Vagina (tissue), 2 donors: ENCODE data around the gene ETV5. TPM values are rescaled to one million over a fixed set of nuclear protein-coding genes. Genes with fewer than 3 reads are reported as not detected.
"Not testable (repeated sequence)": the region's sequence is repeated elsewhere in the genome, so short reads cannot be mapped to it uniquely, and the experiment has no call there.

Experiments used
- DNase-seq, 2 donors: peaks; one replicate each; pipeline ENCODE4 v3.0.0-alpha.2; 2017; ENCODE audit errors: extremely low spot score in 2 of 2
- H3K27ac ChIP-seq: fragments of 200-600 bp; sonication (generic); one replicate; pipeline ENCODE4 v1.5.1; 2019
- H3K27me3 ChIP-seq: fragments of 200-600 bp; sonication (generic); one replicate; pipeline ENCODE4 v1.5.1; 2019
- H3K36me3 ChIP-seq, 2 donors: fragments of 200-600 bp; sonication (generic); one replicate each; pipeline ENCODE4 v1.5.1; 2017 to 2019
- H3K4me1 ChIP-seq: fragments of 200-600 bp; sonication (generic); one replicate; pipeline ENCODE4 v1.5.1; 2019
- H3K4me3 ChIP-seq, 2 donors: fragments of 200-600 bp; sonication (generic); 1 replicate in 1 of 2; 2 replicates in 1 of 2; pipeline ENCODE4 v1.5.1; 2016 to 2019
- H3K9me3 ChIP-seq: fragments of 200-600 bp; sonication (generic); one replicate; pipeline ENCODE4 v1.5.1; 2019
- CTCF ChIP-seq, 3 experiments: fragments of 450-650 bp in 2 of 3; fragments of 200-600 bp in 1 of 3; sonication (generic) in 1 of 3; IDR thresholded peaks; one replicate each; pipeline ENCODE4 v1.5.1; 2017 to 2019; ENCODE audit warnings: antibody characterized with exemption in 3 of 3, mild to moderate bottlenecking in 2 of 3, moderate library complexity in 2 of 3
- POLR2A ChIP-seq, 2 donors: fragments of 450-650 bp; IDR thresholded peaks; one replicate each; pipeline ENCODE4 v1.6.1; 2017; ENCODE audit warnings: antibody characterized with exemption in 2 of 2, mild to moderate bottlenecking in 2 of 2, moderate library complexity in 2 of 2
- POLR2AphosphoS5 ChIP-seq, 2 donors: sonication (generic); formaldehyde crosslinking; IDR thresholded peaks; one replicate each; pipeline ENCODE4 v1.9.0; 2017; ENCODE audit warnings: antibody characterized with exemption in 2 of 2, mild to moderate bottlenecking in 2 of 2, low read depth in 1 of 2; ENCODE audit not compliant: insufficient read depth in 1 of 2
- intact Hi-C: fragments of 100-400 bp; cut with DNase I; formaldehyde crosslinking; loops from one replicate; pipeline ENCODE4 v1.15.1; 2023
- total RNA-seq: library from RNA; depleted of rRNA; stranded (reverse); fragments of >200 nt; gene quantifications from one replicate; pipeline ENCODE4 v1.2.3, GENCODE V29; 2016

The ETV5 gene
- total RNA-seq, 1 donor from 2014 or later = 18.4 TPM

GRCh38 chr3:186022931-186023330, 86.0 kb downstream of the ETV5 start:
- DNase-seq = no peak
- H3K4me1 ChIP-seq = peaks cover 7% of the 10 kb centered on the region
- TF ChIP-seq CTCF (IDR thresholded peaks at IDR 0.05) = no peak
- no peak for TF ChIP-seq POLR2AphosphoS5 (IDR thresholded peaks at IDR 0.05; ENCODE audit: insufficient read depth in 1 of 2, low read depth in 1 of 2)
- no peak for TF ChIP-seq POLR2A (IDR thresholded peaks at IDR 0.05)
- H3K36me3 ChIP-seq = no peaks in the 10 kb centered on the region
- no peaks in the 10 kb centered on the region for H3K27me3 ChIP-seq
- H3K27ac ChIP-seq = no peak overlapping the region
- no peaks in the 10 kb centered on the region for H3K9me3 ChIP-seq
- intact Hi-C loops = no loop called here
- H3K4me3 ChIP-seq = no peak overlapping the region

- TF ChIP-seq POLR2A (IDR thresholded peaks at IDR 0.05) (no peak), CTCF (IDR thresholded peaks at IDR 0.05) (no peak), POLR2AphosphoS5 (IDR thresholded peaks at IDR 0.05; ENCODE audit: insufficient read depth in 1 of 2, low read depth in 1 of 2) (no peak)
- Histone ChIP-seq H3K36me3 (no peaks in the 10 kb centered on the region), H3K4me3 (no peak overlapping the region), H3K9me3 (no peaks in the 10 kb centered on the region), H3K27ac (no peak overlapping the region), H3K27me3 (no peaks in the 10 kb centered on the region), H3K4me1 (peaks cover 7% of the 10 kb centered on the region)
- no peak for DNase-seq
- intact Hi-C loops = no loop called here
Measured at GRCh38 chr3:186021673-186022362, 87.1 kb downstream of the ETV5 start.

- H3K4me1 ChIP-seq, H3K27ac ChIP-seq, H3K9me3 ChIP-seq, DNase-seq, intact Hi-C loops, H3K27me3 ChIP-seq, H3K4me3 ChIP-seq, H3K36me3 ChIP-seq: not testable (repeated sequence)
Measured at GRCh38 chr3:186021250-186021649, 87.6 kb downstream of the ETV5 start.

GRCh38 chr3:186019288-186019687, 89.6 kb downstream of the ETV5 start:
- H3K4me3 ChIP-seq, H3K36me3 ChIP-seq, intact Hi-C loops, H3K9me3 ChIP-seq, H3K4me1 ChIP-seq, H3K27me3 ChIP-seq, H3K27ac ChIP-seq, DNase-seq: not testable (repeated sequence)

- Histone ChIP-seq H3K4me1 (no peaks in the 10 kb centered on the region), H3K4me3 (no peak overlapping the region), H3K27ac (no peak overlapping the region), H3K36me3 (no peaks in the 10 kb centered on the region), H3K9me3 (no peaks in the 10 kb centered on the region), H3K27me3 (no peaks in the 10 kb centered on the region)
- intact Hi-C loops = no loop called here
- TF ChIP-seq CTCF (IDR thresholded peaks at IDR 0.05) (no peak), POLR2A (IDR thresholded peaks at IDR 0.05) (no peak), POLR2AphosphoS5 (IDR thresholded peaks at IDR 0.05; ENCODE audit: insufficient read depth in 1 of 2, low read depth in 1 of 2) (no peak)
- DNase-seq = no peak
Measured at GRCh38 chr3:186014866-186015265, 94.0 kb downstream of the ETV5 start.

- no peak for DNase-seq
- Histone ChIP-seq H3K27ac (no peak overlapping the region), H3K9me3 (no peaks in the 10 kb centered on the region), H3K4me1 (no peaks in the 10 kb centered on the region), H3K4me3 (no peak overlapping the region), H3K27me3 (no peaks in the 10 kb centered on the region), H3K36me3 (no peaks in the 10 kb centered on the region)
- intact Hi-C loops = no loop called here
- TF ChIP-seq POLR2A (IDR thresholded peaks at IDR 0.05) (no peak), POLR2AphosphoS5 (IDR thresholded peaks at IDR 0.05; ENCODE audit: insufficient read depth in 1 of 2, low read depth in 1 of 2) (no peak), CTCF (IDR thresholded peaks at IDR 0.05) (no peak)
Measured at GRCh38 chr3:186013312-186013711, 95.6 kb downstream of the ETV5 start.
